CD14-positive monocyte (primary cell): ENCODE data around the gene KIF26B. TPM values are rescaled to one million over a fixed set of nuclear protein-coding genes. Genes with fewer than 3 reads are reported as not detected.

ENCODE experiments used
- DNase-seq, 3 donors: peaks; one replicate each; pipeline ENCODE4 v3.0.0-alpha.2; 2011 to 2022
- H2AFZ ChIP-seq: 2 replicates; pipeline ENCODE4 v1.6.0; 2012; ENCODE audit warnings: mild to moderate bottlenecking, low read depth, low read length, inconsistent platforms; ENCODE audit not compliant: insufficient read depth, poor library complexity, severe bottlenecking
- H3K27ac ChIP-seq, 2 donors: 1 replicate in 1 of 2; 2 replicates in 1 of 2; pipeline ENCODE4 v1.5.1; 2012 to 2013; ENCODE audit warnings: low read length in 2 of 2, control low read depth in 1 of 2, inconsistent platforms in 1 of 2, low read depth in 1 of 2, mild to moderate bottlenecking in 1 of 2
- H3K27me3 ChIP-seq, 2 donors: one replicate each; pipeline versions ENCODE4 v1.6.0 to v1.6.1; 2011 to 2013; ENCODE audit warnings: low read length in 2 of 2; ENCODE audit not compliant: control insufficient read depth in 2 of 2, insufficient read depth in 2 of 2
- H3K36me3 ChIP-seq, 2 donors: replicated peaks in 1 of 2; 1 replicate in 1 of 2; 2 replicates in 1 of 2; pipeline versions ENCODE4 v1.5.1 to v1.6.1; 2012 to 2013; ENCODE audit warnings: low read length in 2 of 2, control low read depth in 1 of 2, inconsistent platforms in 1 of 2, mild to moderate bottlenecking in 1 of 2; ENCODE audit not compliant: insufficient read depth in 2 of 2, control insufficient read depth in 1 of 2
- H3K4me1 ChIP-seq, 2 donors: 1 replicate in 1 of 2; 2 replicates in 1 of 2; pipeline versions ENCODE4 v1.5.1 to v1.6.1; 2012 to 2013; ENCODE audit warnings: low read length in 2 of 2, control low read depth in 1 of 2, inconsistent platforms in 1 of 2, mild to moderate bottlenecking in 1 of 2, moderate library complexity in 1 of 2; ENCODE audit not compliant: insufficient read depth in 2 of 2, control insufficient read depth in 1 of 2
- H3K4me2 ChIP-seq: replicated peaks from 2 replicates; pipeline ENCODE3; 2012; ENCODE audit warnings: low read length, moderate library complexity, mild to moderate bottlenecking; ENCODE audit not compliant: poor library complexity, severe bottlenecking; ENCODE audit errors: extremely low read depth
- H3K4me3 ChIP-seq, 3 experiments: fragments of 200-600 bp in 1 of 3; sonication (generic) in 1 of 3; replicated peaks in 1 of 3; 1 replicate in 2 of 3; 2 replicates in 1 of 3; pipeline ENCODE4 v1.5.1; 2011 to 2013; ENCODE audit warnings: low read length in 3 of 3, mild to moderate bottlenecking in 3 of 3, control low read depth in 2 of 3, low read depth in 2 of 3, inconsistent platforms in 1 of 3, moderate library complexity in 1 of 3
- H3K79me2 ChIP-seq: 2 replicates; pipeline ENCODE4 v1.6.0; 2012; ENCODE audit warnings: mild to moderate bottlenecking, control low read depth, inconsistent platforms, low read length, moderate library complexity; ENCODE audit not compliant: insufficient read depth
- H3K9ac ChIP-seq: 2 replicates; pipeline ENCODE4 v1.6.0; 2017; ENCODE audit warnings: low read length, mild to moderate bottlenecking; ENCODE audit not compliant: insufficient read depth, poor library complexity, severe bottlenecking
- H3K9me3 ChIP-seq, 2 donors: replicated peaks in 1 of 2; 1 replicate in 1 of 2; 2 replicates in 1 of 2; pipeline versions ENCODE4 v1.5.1 to v1.6.1; 2012 to 2013; ENCODE audit warnings: low read length in 2 of 2, control low read depth in 1 of 2; ENCODE audit not compliant: control insufficient read depth in 1 of 2, insufficient read depth in 1 of 2
- H4K20me1 ChIP-seq: 2 replicates; pipeline ENCODE4 v1.6.0; 2012; ENCODE audit warnings: mild to moderate bottlenecking, low read length, control low read depth, moderate library complexity; ENCODE audit not compliant: insufficient read depth
- H3K27ac Mint-ChIP-seq, 7 donors: one replicate each; pipeline ENCODE4 v1.8.0; 2020; ENCODE audit warnings: mild to moderate bottlenecking in 7 of 7, mixed read lengths in 7 of 7, moderate library complexity in 6 of 7, inconsistent platforms in 2 of 7
- H3K27me3 Mint-ChIP-seq, 3 donors: one replicate each; pipeline ENCODE4 v1.8.0; 2021 to 2022; ENCODE audit warnings: low read depth in 3 of 3, mild to moderate bottlenecking in 3 of 3, mixed read lengths in 3 of 3, moderate library complexity in 3 of 3, inconsistent platforms in 1 of 3
- H3K36me3 Mint-ChIP-seq, 2 donors: one replicate each; pipeline ENCODE4 v1.8.0; 2020; ENCODE audit warnings: mixed read lengths in 2 of 2, inconsistent platforms in 1 of 2, mild to moderate bottlenecking in 1 of 2
- H3K4me1 Mint-ChIP-seq: one replicate; pipeline ENCODE4 v1.8.0; 2020; ENCODE audit warnings: mild to moderate bottlenecking, mixed read lengths
- H3K4me3 Mint-ChIP-seq, 2 donors: one replicate each; pipeline ENCODE4 v1.8.0; 2020; ENCODE audit warnings: mild to moderate bottlenecking in 2 of 2, mixed read lengths in 2 of 2, moderate library complexity in 1 of 2
- H3K9me3 Mint-ChIP-seq, 7 donors: one replicate each; pipeline ENCODE4 v1.8.0; 2020 to 2022; ENCODE audit warnings: mixed read lengths in 7 of 7, mild to moderate bottlenecking in 6 of 7, moderate library complexity in 6 of 7, inconsistent platforms in 2 of 7
- CTCF ChIP-seq: fragments of 200-600 bp; IDR thresholded peaks from one replicate; pipeline ENCODE4 v1.8.0; 2022; ENCODE audit warnings: antibody characterized with exemption, mild to moderate bottlenecking
- WGBS: methylation state at CpG from one replicate; pipeline ENCODE4 v1.1.5; 2013; ENCODE audit warnings: missing lambda C conversion rate; ENCODE audit not compliant: insufficient coverage; 5-methylcytosine and 5-hydroxymethylcytosine counted together
- intact Hi-C, 2 donors: fragments of 100-400 bp; cut with micrococcal nuclease; formaldehyde crosslinking; loops; one replicate each; pipeline versions ENCODE4 v1.15.0 to v1.15.1; 2023
- polyA plus RNA-seq, 3 donors: library from polyadenylated mRNA; depleted of rRNA in 1 of 3; unstranded in 2 of 3; stranded (reverse) in 1 of 3; fragments of 300-500 nt in 2 of 3; fragments of >200 nt in 1 of 3; fragmentation: Illumina TruSeq in 2 of 3; gene quantifications; 1 replicate in 2 of 3; 2 replicates in 1 of 3; pipeline ENCODE4 v1.2.3, GENCODE V29; 2012 to 2021

KIF26B gene
- polyA plus RNA-seq, 3 donors: 0.01 to 0.05 TPM; not detected in 1

GRCh38 chr1:245750261-245750660 is 595.5 kb downstream of the KIF26B start:
- no peaks in the 10 kb centered on the region for H3K79me2 ChIP-seq
- no peaks in the 10 kb centered on the region for H4K20me1 ChIP-seq
- WGBS: 100% methylated on average over 1 of the region's 3 CpGs
- no peak overlapping the region for H2AFZ ChIP-seq
- no peak for TF ChIP-seq CTCF
- Mint-ChIP-seq H3K36me3 (peaks cover 0 to 2% of the 10 kb centered on the region in 2 donors), H3K4me3 (no peak overlapping the region), H3K27me3 (no peaks in the 10 kb centered on the region), H3K4me1 (peaks cover 3% of the 10 kb centered on the region), H3K27ac (no peak overlapping the region), H3K9me3 (peaks cover 2 to 11% (median 5%) of the 10 kb centered on the region in 7 donors)
- peaks cover 0 to 2% of the 10 kb centered on the region in 2 donors for H3K9me3 ChIP-seq
- intact Hi-C loops: no loop called here
- DNase-seq: no peak
- H3K4me1 ChIP-seq: no peaks in the 10 kb centered on the region
- H3K4me3 ChIP-seq: no peak overlapping the region
- H3K27me3 ChIP-seq: no peaks in the 10 kb centered on the region
- H3K4me2 ChIP-seq: no peak overlapping the region
- H3K27ac ChIP-seq: no peak overlapping the region
- H3K36me3 ChIP-seq: no peaks in the 10 kb centered on the region
- no peak overlapping the region for H3K9ac ChIP-seq

- Mint-ChIP-seq H3K36me3 (peaks cover 0 to 2% of the 10 kb centered on the region in 2 donors), H3K4me3 (no peak overlapping the region), H3K27me3 (no peaks in the 10 kb centered on the region), H3K27ac (no peak overlapping the region), H3K9me3 (peaks cover 2 to 10% (median 5%) of the 10 kb centered on the region in 7 donors), H3K4me1 (peaks cover 3% of the 10 kb centered on the region)
- H4K20me1 ChIP-seq: no peaks in the 10 kb centered on the region
- H2AFZ ChIP-seq: no peak overlapping the region
- H3K27me3 ChIP-seq: no peaks in the 10 kb centered on the region
- no peak for TF ChIP-seq CTCF
- 49% methylated on average over 4 of the region's 4 CpGs for WGBS
- no peak overlapping the region for H3K9ac ChIP-seq
- no peaks in the 10 kb centered on the region for H3K4me1 ChIP-seq
- no peaks in the 10 kb centered on the region for H3K79me2 ChIP-seq
- H3K4me2 ChIP-seq: no peak overlapping the region
- intact Hi-C loops: no loop called here
- H3K36me3 ChIP-seq: no peaks in the 10 kb centered on the region
- no peak overlapping the region for H3K27ac ChIP-seq
- H3K9me3 ChIP-seq: peaks cover 0 to 2% of the 10 kb centered on the region in 2 donors
- no peak for DNase-seq
- no peak overlapping the region for H3K4me3 ChIP-seq
Measured at GRCh38 chr1:245751116-245751515, 596.3 kb downstream of the KIF26B start.
